Natural killer cell treated with Interleukin-12 subunit alpha and Interleukin-12 subunit beta and Interleukin-15 and Interleukin-18, amount 100 ng/mL, for 72 hours (primary cell): ENCODE results near the gene CPN2. TPM values are rescaled to one million over a fixed set of nuclear protein-coding genes. Genes with fewer than 3 reads are reported as not detected.
A peak's percentile ranks its signal among the peaks of the same experiment; 100 is the strongest.

Experiments used
- ATAC-seq, 2 donors: fragments of 150-1000 bp; cut with Tn5 transposase in 1 of 2; sonication (Bioruptor Pico), chemical (Tn5 transposase) in 1 of 2; 2 replicates each; pipeline ENCODE4 v1.10.0; 2021
- DNase-seq: peaks from one replicate; pipeline ENCODE4 v3.0.0; 2022; ENCODE audit warnings: low spot score
- H3K27ac Mint-ChIP-seq, 2 donors: 1 replicate in 1 of 2; 2 replicates in 1 of 2; pipeline ENCODE4 v1.8.0; 2022; ENCODE audit warnings: mixed read lengths in 2 of 2, mild to moderate bottlenecking in 1 of 2, moderate library complexity in 1 of 2
- H3K27me3 Mint-ChIP-seq, 2 donors: 1 replicate in 1 of 2; 2 replicates in 1 of 2; pipeline ENCODE4 v1.8.0; 2022; ENCODE audit warnings: mixed read lengths in 2 of 2
- H3K36me3 Mint-ChIP-seq: one replicate; pipeline ENCODE4 v1.8.0; 2022; ENCODE audit warnings: mixed read lengths
- H3K4me1 Mint-ChIP-seq, 2 donors: 1 replicate in 1 of 2; 2 replicates in 1 of 2; pipeline ENCODE4 v1.8.0; 2022; ENCODE audit warnings: low read depth in 2 of 2, mixed read lengths in 2 of 2, mild to moderate bottlenecking in 1 of 2
- H3K4me3 Mint-ChIP-seq: one replicate; pipeline ENCODE4 v1.8.0; 2022; ENCODE audit warnings: mixed read lengths
- H3K9me3 Mint-ChIP-seq: 2 replicates; pipeline ENCODE4 v1.8.0; 2022; ENCODE audit warnings: mixed read lengths
- total RNA-seq, 2 donors: library from RNA; stranded (reverse); gene quantifications; one replicate each; pipeline ENCODE4 v1.2.3, GENCODE V29; 2022

Gene CPN2
- total RNA-seq, 2 donors from 2014 or later, result not detected

DNA sequence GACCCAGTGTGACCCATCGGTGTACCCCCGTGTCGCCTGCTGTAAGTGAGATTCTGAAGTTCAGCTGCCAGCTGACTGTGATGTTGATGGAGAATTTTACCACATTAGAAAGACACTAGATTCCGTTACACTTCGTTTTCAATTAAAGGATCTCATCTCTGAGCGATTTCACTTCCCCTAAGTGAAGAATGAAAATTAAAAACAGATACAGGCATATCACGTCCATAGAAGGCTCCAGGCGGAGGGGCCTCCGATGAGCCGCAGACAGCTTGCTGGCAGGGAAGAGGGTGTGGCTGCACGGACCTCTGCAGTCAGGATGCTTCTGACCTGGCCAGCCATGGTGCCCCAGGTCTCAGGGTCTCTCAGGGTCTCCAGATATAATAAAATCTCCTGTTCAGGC, 6.6 kb upstream of the CPN2 start:
- no peak overlapping the region for H3K4me3 Mint-ChIP-seq
- no peaks in the 10 kb centered on the region for H3K9me3 Mint-ChIP-seq
- no peak for ATAC-seq
- H3K27me3 Mint-ChIP-seq, result peaks cover 12 to 14% of the 10 kb centered on the region in 2 donors
- H3K4me1 Mint-ChIP-seq, result no peaks in the 10 kb centered on the region
- DNase-seq, result no peak
- no peak overlapping the region for H3K27ac Mint-ChIP-seq
- no peaks in the 10 kb centered on the region for H3K36me3 Mint-ChIP-seq

DNA sequence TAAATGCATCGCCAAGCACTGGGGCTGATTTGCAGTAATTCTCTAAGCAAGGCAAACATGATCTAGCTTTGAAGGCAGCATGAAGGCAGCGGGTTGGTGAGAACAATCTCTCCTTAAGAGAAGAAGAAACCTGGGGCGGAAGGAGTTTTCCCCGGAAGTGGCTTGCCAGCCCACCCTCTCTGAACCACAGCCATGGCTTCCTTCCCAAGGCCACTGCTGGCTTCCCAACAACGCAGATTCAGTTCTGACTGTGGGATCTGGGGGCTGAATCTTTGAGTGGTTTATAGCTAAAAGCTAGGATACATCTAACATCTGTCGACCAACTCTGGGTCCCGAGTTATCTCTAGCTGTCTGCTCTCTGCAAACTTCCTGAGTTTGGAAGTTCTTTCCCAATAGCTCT, 4.3 kb upstream of the CPN2 start:
- H3K4me3 Mint-ChIP-seq, result no peak overlapping the region
- no peaks in the 10 kb centered on the region for H3K4me1 Mint-ChIP-seq
- H3K9me3 Mint-ChIP-seq, result no peaks in the 10 kb centered on the region
- no peak overlapping the region for H3K27ac Mint-ChIP-seq
- DNase-seq (no peak), ATAC-seq (no peak)
- no peaks in the 10 kb centered on the region for H3K36me3 Mint-ChIP-seq
- H3K27me3 Mint-ChIP-seq, result peaks cover 12 to 14% of the 10 kb centered on the region in 2 donors

DNA sequence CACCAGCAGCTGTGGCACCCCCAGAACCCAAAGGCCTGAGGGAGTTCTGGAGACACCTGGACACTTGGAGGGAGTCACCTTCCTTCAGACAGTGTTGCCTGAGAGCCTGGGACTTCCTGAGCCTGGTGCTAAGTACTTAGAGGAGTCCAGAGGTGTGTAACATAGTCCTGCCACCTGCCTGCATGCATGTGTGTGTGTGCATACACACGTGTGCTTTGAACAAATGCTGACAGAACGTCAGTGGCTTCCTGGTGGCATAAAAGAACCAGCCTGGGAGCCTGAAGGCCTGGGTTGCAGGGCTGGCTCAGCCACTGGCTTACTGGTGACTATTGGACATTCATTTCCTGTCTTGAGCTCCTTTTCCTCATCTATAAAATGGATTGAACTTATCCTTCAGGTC, 3.2 kb upstream of the CPN2 start:
- Mint-ChIP-seq H3K4me3 (no peak overlapping the region), H3K9me3 (no peaks in the 10 kb centered on the region), H3K4me1 (no peaks in the 10 kb centered on the region), H3K27me3 (peaks cover 6 to 7% of the 10 kb centered on the region in 2 donors), H3K27ac (no peak overlapping the region), H3K36me3 (no peaks in the 10 kb centered on the region)
- DNase-seq, result no peak
- ATAC-seq, result no peak

GRCh38 chr3:194352667-194353246, 1.6 kb upstream of the CPN2 start:
- Mint-ChIP-seq H3K27ac (no peak overlapping the region), H3K36me3 (no peaks in the 10 kb centered on the region), H3K9me3 (no peaks in the 10 kb centered on the region), H3K4me3 (no peak overlapping the region), H3K27me3 (no peaks in the 10 kb centered on the region), H3K4me1 (no peaks in the 10 kb centered on the region)
- DNase-seq, result no peak
- no peak for ATAC-seq

DNA sequence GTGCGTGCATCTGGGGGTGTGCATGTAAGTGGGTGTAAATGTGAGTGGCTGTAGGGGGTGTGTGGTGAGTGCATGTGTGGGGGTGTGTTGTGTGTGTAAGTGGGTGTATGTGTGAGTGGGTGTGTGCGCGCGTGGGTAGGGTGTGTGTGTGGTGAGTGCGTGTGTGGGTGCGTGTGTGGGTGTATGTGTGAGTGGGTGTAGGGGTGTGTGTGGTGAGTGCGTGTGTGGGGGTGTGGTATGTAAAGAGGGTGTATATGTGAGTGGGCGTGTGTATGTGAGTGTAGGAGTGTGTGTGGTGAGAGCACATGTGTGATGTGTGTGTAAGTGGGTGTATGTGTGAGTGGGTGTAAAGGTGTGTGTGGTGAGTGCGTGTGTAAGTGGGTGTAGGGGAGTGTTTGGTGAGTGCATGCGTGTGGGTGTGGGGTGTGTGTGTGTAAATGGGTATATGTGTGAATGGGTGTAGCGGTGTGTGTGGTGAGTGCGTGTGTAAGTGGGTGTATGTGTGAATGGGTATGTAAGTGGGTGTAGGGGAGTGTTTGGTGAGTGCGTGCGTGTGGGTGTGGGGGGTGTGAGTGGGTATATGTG, 916 bp upstream of the CPN2 start:
- no peak for ATAC-seq
- H3K4me3 Mint-ChIP-seq, result no peak overlapping the region
- no peaks in the 10 kb centered on the region for H3K27me3 Mint-ChIP-seq
- no peaks in the 10 kb centered on the region for H3K9me3 Mint-ChIP-seq
- no peaks in the 10 kb centered on the region for H3K4me1 Mint-ChIP-seq
- no peaks in the 10 kb centered on the region for H3K36me3 Mint-ChIP-seq
- no peak overlapping the region for H3K27ac Mint-ChIP-seq
- no peak for DNase-seq

DNA sequence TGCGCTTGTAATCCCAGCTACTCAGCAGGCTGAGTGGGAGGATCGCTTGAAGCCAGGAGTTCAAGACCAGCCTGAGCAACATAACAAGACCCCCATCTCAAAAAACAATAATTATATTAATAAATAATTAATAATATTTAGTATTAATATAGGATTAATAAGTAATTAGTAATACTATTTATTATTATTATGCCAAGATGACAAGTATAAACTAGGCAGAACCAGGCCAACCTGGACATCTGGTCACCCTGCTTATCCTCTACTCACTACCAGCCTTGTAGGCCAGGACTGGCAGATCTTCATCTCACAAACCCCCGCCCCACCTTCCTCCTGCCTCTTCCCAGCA, 429 bp downstream of the CPN2 start:
- no peaks in the 10 kb centered on the region for H3K4me1 Mint-ChIP-seq
- no peaks in the 10 kb centered on the region for H3K36me3 Mint-ChIP-seq
- H3K4me3 Mint-ChIP-seq, result no peak overlapping the region
- H3K9me3 Mint-ChIP-seq, result no peaks in the 10 kb centered on the region
- no peak overlapping the region for H3K27ac Mint-ChIP-seq
- no peak for ATAC-seq
- peaks cover 0 to under 1% of the 10 kb centered on the region in 2 donors for H3K27me3 Mint-ChIP-seq
- DNase-seq, result no peak

GRCh38 chr3:194348354-194348753, 2.8 kb downstream of the CPN2 start:
- no peak for DNase-seq
- ATAC-seq, result no peak
- Mint-ChIP-seq H3K9me3 (no peaks in the 10 kb centered on the region), H3K27ac (no peak overlapping the region), H3K27me3 (peaks cover 0 to 9% of the 10 kb centered on the region in 2 donors), H3K4me3 (no peak overlapping the region), H3K4me1 (no peaks in the 10 kb centered on the region), H3K36me3 (no peaks in the 10 kb centered on the region)

DNA sequence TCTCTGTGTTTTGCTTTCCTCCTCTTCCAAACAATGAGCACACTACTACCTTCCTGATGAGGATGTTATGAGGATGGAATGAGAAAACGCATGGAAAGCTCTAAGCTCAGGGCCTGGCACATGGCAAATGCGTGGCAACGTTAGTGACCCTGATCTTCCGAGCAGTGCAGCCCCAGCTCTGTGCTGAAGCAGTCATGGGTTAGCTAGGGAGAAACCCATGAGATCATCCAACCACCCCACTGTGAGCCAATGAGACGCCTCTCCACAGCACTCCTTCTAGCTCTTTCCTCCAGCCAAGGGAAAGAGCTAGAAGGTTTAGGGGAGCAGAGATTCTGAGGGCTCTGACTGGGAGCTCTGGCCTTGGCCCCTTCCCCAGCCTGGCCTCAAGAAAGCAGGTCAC, 4.5 kb downstream of the CPN2 start:
- ATAC-seq, result no peak
- Mint-ChIP-seq H3K4me3 (no peak overlapping the region), H3K27ac (no peak overlapping the region), H3K9me3 (no peaks in the 10 kb centered on the region), H3K36me3 (no peaks in the 10 kb centered on the region), H3K4me1 (no peaks in the 10 kb centered on the region), H3K27me3 (peaks cover 9 to 13% of the 10 kb centered on the region in 2 donors)
- no peak for DNase-seq

DNA sequence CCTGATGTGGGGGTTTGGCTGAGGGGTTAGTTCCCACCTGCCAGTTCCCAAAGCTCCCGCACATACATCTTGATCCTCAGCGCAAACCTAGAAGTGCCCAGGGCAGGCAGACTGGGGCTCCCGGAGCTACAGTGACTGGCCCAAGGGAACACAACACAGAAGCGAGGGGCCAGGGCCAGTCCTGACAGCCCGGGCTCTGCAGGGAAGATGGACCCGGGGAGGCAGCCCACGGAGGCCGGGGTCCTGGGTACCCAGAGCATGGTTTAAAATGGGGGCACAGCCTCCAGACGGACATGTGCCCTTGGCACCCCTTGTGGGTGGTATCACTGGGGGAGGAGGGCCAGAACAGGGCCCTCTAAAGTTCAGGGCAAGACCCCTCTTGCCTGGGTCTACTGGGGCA, 5.1 kb downstream of the CPN2 start:
- no peak overlapping the region for H3K27ac Mint-ChIP-seq
- H3K4me1 Mint-ChIP-seq, result no peaks in the 10 kb centered on the region
- no peak overlapping the region for H3K4me3 Mint-ChIP-seq
- no peaks in the 10 kb centered on the region for H3K9me3 Mint-ChIP-seq
- no peak for ATAC-seq
- peaks cover 9 to 18% of the 10 kb centered on the region in 2 donors for H3K27me3 Mint-ChIP-seq
- DNase-seq, result no peak
- H3K36me3 Mint-ChIP-seq, result no peaks in the 10 kb centered on the region

GRCh38 chr3:194344012-194344411, 7.1 kb downstream of the CPN2 start:
- no peak overlapping the region for H3K27ac Mint-ChIP-seq
- no peaks in the 10 kb centered on the region for H3K36me3 Mint-ChIP-seq
- DNase-seq (peak; percentile 74), ATAC-seq (peak in 1 of 2 donors; percentile 66)
- peaks cover 9 to 18% of the 10 kb centered on the region in 2 donors for H3K27me3 Mint-ChIP-seq
- H3K9me3 Mint-ChIP-seq, result no peaks in the 10 kb centered on the region
- H3K4me3 Mint-ChIP-seq, result no peak overlapping the region
- no peaks in the 10 kb centered on the region for H3K4me1 Mint-ChIP-seq

DNA sequence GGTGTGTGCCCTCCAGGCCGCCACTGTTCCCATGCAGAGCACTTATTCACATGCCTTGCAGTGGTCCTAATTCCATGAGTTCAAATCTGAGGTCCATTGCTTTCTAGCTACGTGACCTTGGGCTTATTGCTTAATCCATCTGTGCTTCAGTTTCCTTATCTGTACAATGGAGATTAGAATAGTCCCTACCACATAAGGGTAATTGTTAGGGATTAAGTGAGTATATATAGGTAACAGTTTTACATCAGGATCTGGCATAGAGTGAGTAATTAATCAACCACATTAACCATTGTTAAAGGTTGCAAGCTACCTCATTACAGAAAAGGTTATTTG, 7.6 kb downstream of the CPN2 start:
- Mint-ChIP-seq H3K36me3 (no peaks in the 10 kb centered on the region), H3K9me3 (no peaks in the 10 kb centered on the region), H3K27me3 (peaks cover 9 to 18% of the 10 kb centered on the region in 2 donors), H3K4me1 (no peaks in the 10 kb centered on the region), H3K27ac (no peak overlapping the region), H3K4me3 (no peak overlapping the region)
- DNase-seq (no peak), ATAC-seq (no peak)

- no peak overlapping the region for H3K27ac Mint-ChIP-seq
- H3K4me1 Mint-ChIP-seq, result no peaks in the 10 kb centered on the region
- no peaks in the 10 kb centered on the region for H3K36me3 Mint-ChIP-seq
- no peak overlapping the region for H3K4me3 Mint-ChIP-seq
- ATAC-seq, result no peak
- no peaks in the 10 kb centered on the region for H3K9me3 Mint-ChIP-seq
- no peak for DNase-seq
- peaks cover 9 to 18% of the 10 kb centered on the region in 2 donors for H3K27me3 Mint-ChIP-seq
Observed at GRCh38 chr3:194342861-194343560, 8.1 kb downstream of the CPN2 start.

GRCh38 chr3:194340757-194341400, 10.2 kb downstream of the CPN2 start:
- Mint-ChIP-seq H3K9me3 (no peaks in the 10 kb centered on the region), H3K36me3 (no peaks in the 10 kb centered on the region), H3K27ac (no peak overlapping the region), H3K27me3 (peaks cover 23 to 27% of the 10 kb centered on the region in 2 donors), H3K4me3 (no peak overlapping the region), H3K4me1 (no peaks in the 10 kb centered on the region)
- ATAC-seq (peak in 1 of 2 donors; percentile 4), DNase-seq (no peak)

DNA sequence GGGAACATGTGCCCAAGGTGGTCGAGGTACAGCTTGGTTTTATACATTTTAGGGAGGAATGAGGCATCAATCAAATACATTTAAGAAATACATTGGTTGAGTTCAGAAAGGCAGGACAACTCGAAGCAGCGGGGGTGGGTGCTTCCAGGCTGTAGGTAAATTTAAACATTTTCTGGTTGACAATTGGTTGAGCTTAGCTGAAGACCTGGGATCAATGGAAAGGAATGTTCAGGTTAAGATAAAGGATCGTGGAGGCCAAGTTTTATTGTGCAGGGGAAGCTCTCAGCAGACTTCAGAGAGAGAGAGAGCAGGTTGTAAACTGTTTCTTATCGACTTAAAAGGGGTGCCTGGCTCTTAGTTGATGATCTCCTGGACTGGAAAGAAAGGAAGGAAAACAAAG, 11.3 kb downstream of the CPN2 start:
- no peaks in the 10 kb centered on the region for H3K4me1 Mint-ChIP-seq
- ATAC-seq, result no peak
- no peaks in the 10 kb centered on the region for H3K9me3 Mint-ChIP-seq
- peaks cover 23 to 24% of the 10 kb centered on the region in 2 donors for H3K27me3 Mint-ChIP-seq
- no peak for DNase-seq
- no peak overlapping the region for H3K27ac Mint-ChIP-seq
- no peak overlapping the region for H3K4me3 Mint-ChIP-seq
- no peaks in the 10 kb centered on the region for H3K36me3 Mint-ChIP-seq
